Measurements from ENCODE around the gene CTTN.

The CTTN gene

DNA sequence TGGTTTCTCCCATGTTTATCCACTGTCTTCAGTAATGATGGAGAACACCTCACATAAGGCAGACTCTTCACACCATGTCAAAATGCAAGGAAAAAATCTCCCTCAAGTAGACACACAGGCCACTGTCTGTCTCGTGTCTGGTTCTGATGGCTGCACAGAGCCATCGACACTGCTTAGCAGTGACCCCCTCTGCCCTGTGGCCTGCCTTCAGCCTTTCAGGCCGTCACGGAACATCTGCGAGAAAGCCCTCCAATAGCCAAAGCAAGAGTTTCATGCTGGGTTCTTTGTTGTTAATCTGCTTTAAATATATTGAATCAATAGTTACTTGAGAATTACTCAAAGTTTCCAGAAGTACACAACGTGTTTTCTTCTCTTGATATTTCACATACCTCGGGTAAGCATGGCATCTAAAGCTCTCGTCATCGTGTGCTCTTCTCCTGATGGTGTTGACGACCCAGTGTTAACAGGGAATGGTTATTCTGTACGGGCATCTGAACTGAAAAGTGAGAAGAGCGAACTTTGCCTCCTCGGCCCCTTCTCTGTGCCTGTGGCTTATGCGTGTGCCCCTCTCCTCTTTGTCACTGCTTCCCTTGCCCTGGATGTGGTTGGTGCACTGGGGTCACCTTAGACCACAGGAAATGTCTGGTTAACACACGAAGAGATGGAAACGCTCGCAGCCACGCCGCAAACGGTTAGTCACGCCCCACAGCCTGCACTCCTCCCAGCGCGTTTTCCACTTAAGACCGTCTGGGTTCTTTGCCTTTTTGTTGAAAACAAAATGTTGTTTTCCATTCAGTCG is 33.4 kb upstream of the CTTN start:
- Histone ChIP-seq H3K9ac (ENCODE audit: low read length) (no peak overlapping the region), H3K36me3 (ENCODE audit: control insufficient read depth, insufficient read depth, low read length) (peaks cover 13% of the 10 kb centered on the region), H3K27me3 (ENCODE audit: control insufficient read depth, insufficient read depth, low read length) (no peaks in the 10 kb centered on the region), H3K4me1 (ENCODE audit: control insufficient read depth, insufficient read depth, low read length) (peaks cover 4% of the 10 kb centered on the region), H3K27ac (ENCODE audit: low read depth, low read length) (no peak overlapping the region), H3K4me3 (ENCODE audit: low read length) (no peak overlapping the region)

DNA sequence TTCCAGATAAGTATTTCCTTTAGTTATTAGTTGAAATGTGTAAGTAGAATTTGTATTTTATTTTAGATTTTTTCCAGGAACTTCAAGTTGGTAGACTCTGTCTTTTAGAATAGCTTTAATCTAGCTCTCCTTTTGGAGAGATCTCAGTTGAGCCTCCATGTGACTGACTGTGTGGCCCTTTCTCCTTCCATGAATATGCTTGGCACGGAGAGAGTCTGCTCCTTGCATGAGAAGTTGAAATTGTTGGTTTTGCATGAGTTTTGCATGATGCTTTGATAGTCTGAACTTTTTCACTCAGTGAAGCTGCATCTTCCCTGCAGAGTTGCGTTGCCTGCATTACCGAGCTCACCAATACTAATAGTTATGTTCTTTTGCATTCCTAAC is 32.8 kb upstream of the CTTN start:
- Histone ChIP-seq H3K9ac (ENCODE audit: low read length) (no peak overlapping the region), H3K4me3 (ENCODE audit: low read length) (no peak overlapping the region), H3K27me3 (ENCODE audit: control insufficient read depth, insufficient read depth, low read length) (no peaks in the 10 kb centered on the region), H3K36me3 (ENCODE audit: control insufficient read depth, insufficient read depth, low read length) (peaks cover 13% of the 10 kb centered on the region), H3K27ac (ENCODE audit: low read depth, low read length) (no peak overlapping the region), H3K4me1 (ENCODE audit: control insufficient read depth, insufficient read depth, low read length) (peaks cover 4% of the 10 kb centered on the region)

DNA sequence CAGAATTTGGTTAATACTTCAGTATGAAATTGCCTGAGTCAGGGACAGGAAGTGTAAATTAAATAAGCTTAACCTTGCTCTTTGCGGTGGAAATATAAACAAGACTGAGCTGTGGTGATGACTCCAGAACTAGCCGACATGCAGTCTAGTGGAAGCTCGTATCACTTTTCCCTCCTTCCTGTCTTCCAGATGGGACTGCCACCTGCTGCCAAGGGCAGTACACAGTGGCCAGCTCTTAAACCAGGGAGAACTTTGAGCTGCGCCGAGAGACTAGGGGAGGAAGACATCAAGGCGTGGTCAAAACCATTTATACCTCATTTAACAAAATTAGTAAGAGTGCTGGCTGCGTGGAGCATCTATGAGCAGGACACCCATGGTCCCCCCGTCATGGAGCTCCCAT is 31.3 kb upstream of the CTTN start:
- Histone ChIP-seq H3K4me1 (ENCODE audit: control insufficient read depth, insufficient read depth, low read length) (peaks cover 4% of the 10 kb centered on the region), H3K36me3 (ENCODE audit: control insufficient read depth, insufficient read depth, low read length) (peaks cover 13% of the 10 kb centered on the region)

DNA sequence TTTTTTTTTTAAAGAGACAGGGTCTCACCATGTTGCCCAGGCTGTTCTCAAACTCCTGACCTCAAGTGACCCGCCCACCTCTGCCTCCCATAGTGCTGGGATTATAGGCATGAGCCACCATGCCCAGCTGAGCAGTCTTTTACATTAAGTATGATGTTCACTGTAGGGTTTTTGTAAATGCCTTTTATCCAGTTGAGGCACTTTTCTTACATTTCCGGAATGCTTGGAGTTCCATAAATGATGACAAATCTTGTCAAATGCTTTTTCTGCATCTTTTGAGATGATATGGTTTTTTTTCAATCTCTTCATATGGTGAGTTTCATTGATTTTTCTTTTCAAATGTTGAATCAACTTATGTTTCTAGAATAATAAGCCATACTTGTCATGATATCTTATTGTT is 29.4 kb upstream of the CTTN start:
- Histone ChIP-seq H3K4me1 (ENCODE audit: control insufficient read depth, insufficient read depth, low read length) (peaks cover 4% of the 10 kb centered on the region), H3K9ac (ENCODE audit: low read length) (no peak overlapping the region), H3K27ac (ENCODE audit: low read depth, low read length) (no peak overlapping the region), H3K4me3 (ENCODE audit: low read length) (no peak overlapping the region), H3K27me3 (ENCODE audit: control insufficient read depth, insufficient read depth, low read length) (no peaks in the 10 kb centered on the region), H3K36me3 (ENCODE audit: control insufficient read depth, insufficient read depth, low read length) (peaks cover 16% of the 10 kb centered on the region)

More for the DNA sequence above, 31.3 kb upstream of the CTTN start:
- no peak overlapping the region for H3K4me3 ChIP-seq (ENCODE audit: low read length)
- no peak overlapping the region for H3K9ac ChIP-seq (ENCODE audit: low read length)
- no peaks in the 10 kb centered on the region for H3K27me3 ChIP-seq (ENCODE audit: control insufficient read depth, insufficient read depth, low read length)
- H3K27ac ChIP-seq (ENCODE audit: low read depth, low read length): no peak overlapping the region

DNA sequence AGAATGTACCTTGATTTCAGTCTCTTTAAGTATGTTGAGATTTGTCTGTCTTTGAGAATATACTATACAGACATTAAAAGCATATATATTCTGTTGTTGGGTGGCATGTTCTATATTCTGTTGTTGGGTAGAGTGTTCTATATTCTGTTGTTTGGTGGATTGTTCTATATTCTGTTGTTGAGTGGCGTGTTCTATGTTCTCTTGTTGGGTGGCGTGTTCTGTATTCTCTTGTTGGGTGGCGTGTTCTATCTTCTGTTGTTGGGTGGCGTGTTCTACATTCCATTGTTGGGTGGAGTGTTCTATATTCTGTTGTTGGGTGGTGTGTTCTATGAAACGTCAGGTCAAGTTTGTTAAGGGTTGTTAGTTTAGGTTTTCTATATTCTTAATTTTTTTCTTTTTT is 27.1 kb upstream of the CTTN start:
- Histone ChIP-seq H3K4me3 (ENCODE audit: low read length) (no peak overlapping the region), H3K36me3 (ENCODE audit: control insufficient read depth, insufficient read depth, low read length) (peaks cover 18% of the 10 kb centered on the region)

DNA sequence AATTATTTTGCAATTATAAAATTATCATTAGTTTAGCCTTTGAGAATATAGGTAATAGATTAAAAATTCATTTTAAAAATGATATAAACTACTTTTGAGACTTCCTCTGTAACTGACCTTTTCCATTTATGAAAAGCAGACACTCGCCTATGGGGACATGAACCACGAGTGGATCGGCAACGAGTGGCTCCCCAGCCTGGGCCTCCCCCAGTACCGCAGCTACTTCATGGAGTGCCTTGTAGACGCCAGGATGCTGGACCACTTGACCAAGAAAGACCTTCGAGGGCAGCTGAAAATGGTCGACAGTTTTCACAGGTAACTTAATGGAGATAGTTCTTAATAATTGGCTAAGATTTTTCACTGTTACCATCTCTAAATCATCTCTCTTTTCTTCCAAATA is 26.3 kb upstream of the CTTN start:
- H3K27ac ChIP-seq (ENCODE audit: low read depth, low read length): no peak overlapping the region
- no peaks in the 10 kb centered on the region for H3K4me1 ChIP-seq (ENCODE audit: control insufficient read depth, insufficient read depth, low read length)
- H3K4me3 ChIP-seq (ENCODE audit: low read length): no peak overlapping the region
- H3K9ac ChIP-seq (ENCODE audit: low read length): no peak overlapping the region
- peaks cover 16% of the 10 kb centered on the region for H3K36me3 ChIP-seq (ENCODE audit: control insufficient read depth, insufficient read depth, low read length)
- H3K27me3 ChIP-seq (ENCODE audit: control insufficient read depth, insufficient read depth, low read length): no peaks in the 10 kb centered on the region

More for the DNA sequence above, 27.1 kb upstream of the CTTN start:
- Histone ChIP-seq H3K27ac (ENCODE audit: low read depth, low read length) (no peak overlapping the region), H3K9ac (ENCODE audit: low read length) (no peak overlapping the region), H3K4me1 (ENCODE audit: control insufficient read depth, insufficient read depth, low read length) (no peaks in the 10 kb centered on the region), H3K27me3 (ENCODE audit: control insufficient read depth, insufficient read depth, low read length) (no peaks in the 10 kb centered on the region)

DNA sequence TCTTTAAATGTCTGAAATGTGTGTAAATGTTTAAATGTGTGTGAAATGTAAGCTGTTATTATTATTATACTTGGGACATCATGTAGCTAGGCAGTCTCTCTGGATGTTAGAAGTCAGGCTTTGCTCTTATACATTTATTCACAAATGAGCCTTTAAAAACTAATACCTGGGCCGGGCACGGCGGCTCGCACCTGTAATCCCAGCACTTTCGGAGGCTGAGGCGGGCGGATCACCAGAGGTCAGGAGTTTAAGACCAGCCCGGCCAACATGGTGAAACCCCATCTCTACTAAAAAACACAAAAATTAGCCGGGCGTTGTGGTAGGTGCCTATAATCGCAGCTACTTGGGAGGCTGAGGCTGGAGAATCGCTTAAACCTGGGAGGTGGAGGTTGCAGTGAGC is 21.7 kb upstream of the CTTN start:
- Histone ChIP-seq H3K36me3 (ENCODE audit: control insufficient read depth, insufficient read depth, low read length) (peaks cover 14% of the 10 kb centered on the region), H3K27me3 (ENCODE audit: control insufficient read depth, insufficient read depth, low read length) (no peaks in the 10 kb centered on the region), H3K27ac (ENCODE audit: low read depth, low read length) (no peak overlapping the region), H3K4me3 (ENCODE audit: low read length) (no peak overlapping the region), H3K9ac (ENCODE audit: low read length) (no peak overlapping the region), H3K4me1 (ENCODE audit: control insufficient read depth, insufficient read depth, low read length) (no peaks in the 10 kb centered on the region)

DNA sequence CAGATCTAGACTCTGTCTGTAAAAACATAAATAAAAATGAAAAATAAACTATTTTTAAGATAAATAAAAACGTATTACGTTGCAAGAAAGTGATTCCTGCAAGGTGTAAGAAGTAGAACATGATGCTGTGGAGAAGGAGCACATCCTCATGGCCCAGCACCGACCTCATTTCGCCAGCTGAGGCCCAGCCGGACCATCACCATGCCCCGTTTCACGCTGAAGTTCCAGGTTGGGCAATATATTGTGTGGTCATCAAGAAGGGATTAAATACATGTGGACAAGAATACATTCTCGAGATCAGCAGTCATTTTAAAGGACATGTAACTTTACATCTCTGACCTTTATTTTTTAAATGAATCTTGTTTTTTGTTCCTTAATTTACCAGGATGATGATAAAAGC is 20.7 kb upstream of the CTTN start:
- H3K36me3 ChIP-seq (ENCODE audit: control insufficient read depth, insufficient read depth, low read length): peaks cover 9% of the 10 kb centered on the region
- peaks cover 7% of the 10 kb centered on the region for H3K4me1 ChIP-seq (ENCODE audit: control insufficient read depth, insufficient read depth, low read length)
- H3K4me3 ChIP-seq (ENCODE audit: low read length): no peak overlapping the region

DNA sequence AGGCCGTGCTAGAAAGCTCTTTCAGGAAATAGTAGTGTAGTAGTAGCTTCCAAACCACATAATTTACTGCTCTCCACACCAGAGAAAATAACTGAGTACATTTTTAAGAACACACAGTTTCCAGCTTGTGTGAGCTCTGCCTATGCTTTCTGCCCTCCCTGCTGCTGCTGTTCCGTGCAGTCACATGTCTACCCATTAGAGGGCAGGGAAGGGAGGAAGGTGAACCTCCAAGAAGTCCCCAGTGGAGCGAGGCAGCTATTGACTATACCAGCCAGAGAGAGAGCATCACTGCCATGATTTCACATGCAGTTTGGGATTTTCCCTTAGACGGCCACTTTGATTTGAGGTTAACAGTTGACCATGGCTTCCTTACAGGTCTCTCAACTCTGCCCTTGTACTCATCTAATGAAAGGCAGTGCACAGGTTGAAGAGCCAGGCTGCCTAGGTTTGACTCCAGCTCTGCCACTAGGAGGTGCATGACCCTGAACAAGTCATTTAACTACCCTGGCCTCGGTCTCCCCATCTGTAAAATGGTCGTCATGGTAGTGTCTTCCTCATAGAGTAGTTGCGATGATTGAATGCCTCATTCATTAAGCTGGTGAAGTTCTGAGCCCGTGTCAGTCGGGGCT is 19.7 kb upstream of the CTTN start:
- no peaks in the 10 kb centered on the region for H3K27me3 ChIP-seq (ENCODE audit: control insufficient read depth, insufficient read depth, low read length)
- H3K4me1 ChIP-seq (ENCODE audit: control insufficient read depth, insufficient read depth, low read length): peaks cover 12% of the 10 kb centered on the region
- H3K36me3 ChIP-seq (ENCODE audit: control insufficient read depth, insufficient read depth, low read length): peaks cover 11% of the 10 kb centered on the region

More for the DNA sequence above, 20.7 kb upstream of the CTTN start:
- H3K27me3 ChIP-seq (ENCODE audit: control insufficient read depth, insufficient read depth, low read length): no peaks in the 10 kb centered on the region
- H3K9ac ChIP-seq (ENCODE audit: low read length): no peak overlapping the region
- H3K27ac ChIP-seq (ENCODE audit: low read depth, low read length): no peak overlapping the region

DNA sequence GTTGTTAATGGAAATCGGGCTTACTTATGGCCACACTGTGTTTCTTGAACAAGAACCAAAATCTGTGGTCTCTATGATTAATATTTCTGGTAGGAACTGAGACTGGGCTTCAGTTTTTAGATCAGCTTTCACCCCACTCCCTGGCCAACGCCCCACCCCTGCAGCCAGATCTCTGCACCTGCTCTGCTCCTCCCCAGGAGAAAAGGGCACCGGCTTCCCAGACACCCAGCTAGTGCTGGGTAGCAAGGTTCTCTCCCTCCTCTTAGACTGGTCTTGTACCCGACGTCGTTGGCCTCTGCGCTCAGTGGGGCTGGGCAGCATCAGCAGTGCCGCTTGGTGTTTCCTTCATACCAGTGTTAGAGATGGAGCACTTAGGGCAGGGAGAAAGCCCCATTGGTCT is 17.0 kb upstream of the CTTN start:
- Histone ChIP-seq H3K4me3 (ENCODE audit: low read length) (no peak overlapping the region), H3K27ac (ENCODE audit: low read depth, low read length) (no peak overlapping the region), H3K9ac (ENCODE audit: low read length) (no peak overlapping the region), H3K36me3 (ENCODE audit: control insufficient read depth, insufficient read depth, low read length) (peaks cover 6% of the 10 kb centered on the region), H3K27me3 (ENCODE audit: control insufficient read depth, insufficient read depth, low read length) (no peaks in the 10 kb centered on the region), H3K4me1 (ENCODE audit: control insufficient read depth, insufficient read depth, low read length) (peaks cover 13% of the 10 kb centered on the region)

More for the DNA sequence above, 19.7 kb upstream of the CTTN start:
- H3K4me3 ChIP-seq (ENCODE audit: low read length): no peak overlapping the region
- no peak overlapping the region for H3K9ac ChIP-seq (ENCODE audit: low read length)
- H3K27ac ChIP-seq (ENCODE audit: low read depth, low read length): no peak overlapping the region

DNA sequence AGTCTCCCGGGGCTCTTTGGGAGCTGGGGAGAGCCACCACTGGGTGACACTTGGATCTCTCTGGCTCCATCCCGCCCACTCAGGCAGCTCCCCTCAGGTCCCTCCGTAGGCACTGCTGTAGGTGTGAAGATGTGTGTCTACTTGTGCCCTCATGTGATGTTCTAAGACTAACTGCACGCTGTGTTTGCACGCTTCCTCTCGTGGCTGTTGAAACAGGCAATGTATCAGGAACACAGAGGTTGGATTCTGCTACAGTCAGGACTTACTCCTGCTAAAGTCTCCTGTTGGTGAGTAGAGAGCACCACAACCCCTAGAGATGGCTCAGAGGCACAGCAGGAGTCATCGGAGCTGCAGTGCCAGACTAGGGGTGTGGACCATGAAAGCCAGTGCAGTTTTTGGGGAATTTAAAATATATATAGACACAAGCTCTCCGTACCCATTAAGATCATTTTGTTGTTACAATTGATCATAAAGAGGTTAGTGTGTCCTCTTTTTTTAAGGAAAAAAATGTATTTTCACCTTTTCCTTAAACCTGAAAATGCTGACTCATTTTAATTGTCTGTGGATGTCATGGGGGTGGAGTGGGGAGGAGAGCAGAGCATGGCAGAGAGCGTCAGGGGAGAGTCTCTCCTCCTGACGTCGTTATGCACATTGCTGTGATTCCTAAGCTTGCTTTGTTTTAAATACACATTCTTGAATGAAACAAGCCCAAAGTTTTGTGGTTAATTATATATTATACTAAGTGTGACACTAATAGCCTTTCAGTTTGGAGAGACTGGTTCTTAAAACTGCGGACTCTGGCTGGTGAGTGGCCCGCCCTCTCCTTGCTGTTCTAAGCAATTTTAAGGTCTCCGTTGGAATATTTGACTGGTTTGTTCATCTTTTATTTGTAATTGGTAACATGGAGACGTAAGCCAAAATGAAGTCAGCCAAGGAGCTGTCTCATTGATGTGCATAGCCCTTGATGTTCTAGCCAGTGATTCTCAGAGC is 16.2 kb upstream of the CTTN start:
- Histone ChIP-seq H3K36me3 (ENCODE audit: control insufficient read depth, insufficient read depth, low read length) (peaks cover 6% of the 10 kb centered on the region), H3K4me1 (ENCODE audit: control insufficient read depth, insufficient read depth, low read length) (peaks cover 13% of the 10 kb centered on the region), H3K27me3 (ENCODE audit: control insufficient read depth, insufficient read depth, low read length) (no peaks in the 10 kb centered on the region), H3K27ac (ENCODE audit: low read depth, low read length) (peak overlapping the region; percentile 60), H3K9ac (ENCODE audit: low read length) (no peak overlapping the region), H3K4me3 (ENCODE audit: low read length) (no peak overlapping the region)

All from rectal smooth muscle tissue (tissue), 1 donor.